Stimulated activated CD8-positive, alpha-beta memory T cell treated with anti-CD3 and anti-CD28 coated beads, Interleukin-4, amount 100 ng/mL, for 4 hours (primary cell): ENCODE results near the gene TMEM53.

Source experiments
- DNase-seq, 2 donors: peaks; one replicate each; pipeline ENCODE4 v3.0.0-alpha.2; 2020; ENCODE audit warnings: low read depth in 2 of 2, low spot score in 1 of 2

Gene TMEM53

DNA sequence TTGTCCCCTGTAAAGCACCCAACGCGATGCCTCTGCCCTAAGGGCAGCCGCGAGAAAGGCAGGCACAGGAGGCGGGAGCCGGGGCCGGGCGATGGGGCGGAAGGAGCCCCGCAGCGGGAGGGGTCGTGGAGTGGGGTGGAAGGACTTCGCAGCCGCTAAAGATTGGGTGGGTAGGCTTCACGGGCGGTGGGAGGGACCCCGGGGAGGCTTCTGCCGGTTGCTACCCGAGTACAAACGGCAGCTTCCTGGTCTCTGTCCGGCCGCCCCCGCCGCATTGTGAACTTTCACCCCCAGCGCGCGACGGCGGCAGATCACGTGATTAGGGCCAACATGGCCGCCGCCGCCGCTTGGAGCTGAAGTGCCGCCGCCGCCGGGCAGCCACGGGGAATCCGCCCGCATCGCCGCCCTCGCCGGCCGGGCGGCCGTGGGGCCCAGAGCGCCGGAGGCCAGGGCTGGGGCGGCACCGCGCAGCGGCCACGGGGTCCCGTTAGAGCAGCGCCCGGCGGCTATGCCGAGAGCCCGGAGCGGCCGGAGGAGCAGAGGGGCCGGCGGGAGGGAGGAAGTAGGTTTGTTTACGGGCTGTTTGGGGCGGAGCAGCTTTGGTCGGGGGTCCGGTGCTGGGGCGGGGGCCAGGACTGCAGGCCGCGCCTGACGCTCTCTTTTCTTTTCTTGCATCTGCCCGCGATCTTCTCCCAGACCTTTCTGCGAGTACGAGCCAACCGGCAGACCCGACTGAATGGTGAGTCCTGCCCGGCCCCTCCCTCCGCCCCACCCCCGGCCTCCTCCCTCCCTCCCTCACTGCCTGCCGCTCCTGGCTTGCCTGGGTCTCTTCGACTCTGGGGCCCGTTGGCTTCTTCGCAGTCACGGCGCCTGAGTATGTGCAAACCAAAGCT lies 42.4 kb downstream of the TMEM53 start:
- DNase-seq = peak; percentile 78 to 84

DNA sequence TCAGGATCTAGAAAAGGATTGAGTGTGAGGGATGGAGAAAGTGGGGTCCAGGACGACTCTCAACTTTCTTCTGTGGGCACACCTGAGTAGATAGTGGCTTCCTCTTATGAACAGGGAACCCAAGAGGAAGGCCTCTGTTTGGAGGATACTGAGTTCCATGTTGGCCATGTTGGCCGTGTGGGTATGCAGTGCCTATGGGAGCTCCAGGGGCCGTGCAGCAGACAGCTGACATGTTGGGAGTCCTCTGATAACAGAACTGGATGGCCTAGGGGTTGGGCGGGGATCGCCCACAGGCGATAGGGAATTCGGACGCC lies 43.0 kb downstream of the TMEM53 start:
- DNase-seq = no peak

DNA sequence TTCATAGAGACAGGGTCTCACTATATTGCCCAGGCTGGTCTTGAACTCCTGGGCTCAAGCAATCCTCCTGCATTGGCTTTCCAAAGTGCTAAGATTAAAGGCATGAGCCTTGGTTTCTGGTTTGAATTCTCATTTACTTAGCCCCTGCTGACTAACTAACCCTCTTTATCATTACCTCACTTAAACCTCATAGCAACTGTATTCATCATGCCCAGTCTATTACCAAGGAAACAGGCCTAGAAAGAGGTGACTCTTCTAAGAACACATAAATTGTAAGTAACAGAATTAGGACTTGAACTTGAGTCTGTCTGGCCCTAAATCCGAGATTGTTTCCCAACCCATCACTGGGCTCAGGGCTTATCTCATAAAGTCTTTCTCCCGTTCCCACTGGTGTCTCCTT lies 44.2 kb downstream of the TMEM53 start:
- no peak for DNase-seq

DNA sequence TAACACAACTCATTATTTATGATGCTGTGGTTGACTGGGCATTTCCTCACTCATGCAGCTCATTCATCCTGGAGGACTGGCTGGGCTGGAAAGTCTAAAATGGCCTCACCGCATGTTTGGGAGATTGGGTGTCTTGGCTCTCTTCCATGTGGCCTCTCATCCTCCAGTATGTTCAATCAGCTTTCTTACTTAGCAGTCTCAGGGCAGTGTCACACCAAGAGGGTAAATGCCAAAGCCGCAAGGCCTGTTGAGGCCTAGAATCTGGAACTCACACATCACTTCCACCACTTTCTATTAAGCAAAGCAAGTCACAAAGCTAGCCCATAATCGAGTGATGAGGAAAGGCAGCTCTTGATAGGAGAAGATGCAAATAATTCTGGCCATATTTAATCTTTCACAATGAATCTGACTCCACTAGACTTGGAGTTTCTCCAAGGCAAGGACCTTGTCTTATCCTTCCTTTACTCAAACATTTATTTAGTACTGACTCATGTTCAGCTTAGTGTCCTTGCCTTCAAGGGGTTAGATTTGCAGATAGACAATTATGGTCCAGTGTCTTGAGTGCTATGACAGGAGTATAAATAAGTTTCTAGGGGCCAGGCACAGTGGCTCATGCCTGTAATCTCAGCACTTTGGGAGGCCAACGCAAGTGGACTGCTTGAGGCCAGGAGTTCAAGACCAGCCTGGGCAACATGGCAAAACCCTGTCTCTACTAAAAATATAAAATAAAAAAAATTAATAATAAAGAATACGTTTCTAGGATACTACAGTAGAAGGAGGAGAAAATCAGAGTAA lies 45.1 kb downstream of the TMEM53 start:
- no peak for DNase-seq

DNA sequence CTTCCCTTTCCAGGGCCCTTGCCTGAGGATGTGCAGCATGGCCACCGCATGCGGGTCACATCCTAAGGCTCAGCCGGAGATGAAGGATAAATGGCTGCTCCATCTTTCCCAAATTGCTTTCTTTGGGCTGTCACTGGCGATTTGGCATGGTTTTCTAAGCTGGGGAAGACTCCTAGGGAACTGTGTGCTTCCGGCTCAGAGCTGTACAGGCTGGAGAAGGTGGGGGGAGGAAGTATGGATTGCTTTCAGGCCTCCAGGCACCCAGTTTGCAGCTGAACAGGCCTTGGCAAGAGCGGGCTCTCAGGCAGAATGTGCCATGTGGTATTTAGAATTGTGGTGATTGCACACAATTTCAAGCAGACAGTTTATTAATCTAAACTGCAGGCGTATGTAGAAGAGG lies 48.9 kb downstream of the TMEM53 start:
- no peak for DNase-seq

DNA sequence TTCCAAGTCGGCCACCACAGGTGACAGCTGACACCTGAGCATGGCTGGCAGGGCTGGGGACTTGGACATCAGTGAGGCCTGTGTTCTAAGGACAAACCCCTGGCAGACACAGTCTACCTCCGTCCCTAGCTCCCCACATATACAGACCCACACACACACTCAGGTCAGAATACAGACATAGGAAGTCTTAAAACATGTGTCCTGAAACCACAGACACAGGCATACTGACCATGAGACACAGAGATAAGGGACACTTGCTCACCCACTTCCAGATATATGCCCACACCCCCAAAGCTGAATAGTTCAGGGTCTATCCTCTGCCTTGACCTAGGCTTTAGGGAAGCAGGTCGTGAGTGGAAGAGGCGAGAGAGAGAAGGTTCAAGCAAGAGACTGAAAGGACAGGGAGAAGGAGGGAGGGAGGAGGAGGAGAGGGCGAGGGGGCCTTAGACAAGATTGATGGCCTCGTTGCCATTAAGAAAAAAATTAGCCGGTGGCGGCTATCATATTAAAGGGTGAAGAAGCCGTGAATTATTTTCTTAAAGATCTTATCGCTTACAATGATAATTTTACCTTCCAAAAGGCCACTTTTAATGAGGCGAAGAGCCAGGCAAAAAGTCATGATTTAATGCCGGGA lies 49.9 kb downstream of the TMEM53 start:
- no peak for DNase-seq

DNA sequence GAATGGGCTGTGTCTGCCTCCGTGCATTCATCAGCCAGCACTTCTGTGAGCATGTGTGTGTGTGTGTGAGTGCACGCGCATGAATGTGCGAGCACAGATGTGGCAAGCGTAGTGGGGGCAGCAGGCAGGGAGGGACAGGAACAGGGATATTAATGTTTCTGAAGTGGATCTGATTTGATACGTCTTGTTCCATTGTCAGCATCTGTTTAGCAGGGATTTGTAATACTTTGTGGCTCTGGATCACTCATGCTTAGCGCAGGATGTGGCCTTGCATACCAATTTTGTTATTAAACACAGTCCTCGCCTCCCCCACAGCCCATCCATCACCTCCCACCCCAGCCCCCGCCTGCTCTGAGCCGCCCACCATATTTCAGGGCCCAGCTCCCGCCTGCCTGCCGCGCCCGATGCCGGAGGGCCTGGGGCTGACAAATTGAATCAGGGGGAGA lies 52.4 kb downstream of the TMEM53 start:
- DNase-seq = no peak

DNA sequence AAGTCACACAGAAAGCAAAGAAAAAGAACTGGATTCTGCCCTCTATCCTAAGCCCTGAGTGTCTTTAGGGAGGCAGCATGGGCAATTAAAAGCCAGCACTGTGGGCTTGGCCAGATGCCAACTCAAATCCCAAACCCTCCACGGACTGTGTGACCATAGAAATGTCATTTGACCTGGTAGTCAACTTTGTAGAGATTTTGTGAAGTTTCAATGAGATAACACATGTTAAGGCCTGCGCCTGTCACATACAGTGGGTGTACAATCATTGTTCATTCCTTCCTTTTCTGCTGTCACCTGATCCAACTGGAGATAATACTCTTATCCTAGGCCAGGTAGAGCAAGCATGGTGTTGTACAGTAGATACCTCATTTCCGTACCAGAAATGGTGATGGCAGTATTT lies 54.2 kb downstream of the TMEM53 start:
- no peak for DNase-seq

DNA sequence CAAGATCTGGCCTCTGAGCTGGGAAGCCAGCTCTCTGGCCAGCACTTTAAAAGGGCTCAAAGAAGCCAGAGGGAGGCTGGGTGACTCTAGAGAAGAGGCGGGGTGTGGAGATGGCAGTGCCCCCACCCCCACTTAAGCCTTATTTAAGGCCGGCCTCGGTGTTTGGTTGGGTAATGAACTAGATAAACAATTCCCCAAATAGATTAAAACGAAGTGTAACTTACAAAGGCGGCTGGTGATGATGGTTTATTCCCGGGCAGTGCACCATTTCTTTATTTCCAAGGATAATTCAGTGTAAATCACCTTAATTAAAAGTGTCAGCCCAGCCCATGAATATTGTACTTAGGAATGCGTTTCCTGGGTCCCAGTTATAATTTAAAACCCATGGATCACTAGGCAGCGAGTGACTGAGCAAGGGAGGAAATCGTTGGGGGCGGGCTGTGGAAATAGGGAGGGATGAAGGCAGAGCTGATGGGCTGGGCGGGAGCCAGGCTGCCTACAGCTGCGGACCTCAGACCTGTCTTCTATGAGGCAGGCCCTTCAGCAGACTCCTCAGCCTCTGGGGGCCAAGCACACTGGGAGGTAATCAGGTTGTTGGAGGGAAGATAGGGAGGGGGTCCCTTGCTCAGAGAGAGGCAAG lies 54.9 kb downstream of the TMEM53 start:
- DNase-seq = no peak

DNA sequence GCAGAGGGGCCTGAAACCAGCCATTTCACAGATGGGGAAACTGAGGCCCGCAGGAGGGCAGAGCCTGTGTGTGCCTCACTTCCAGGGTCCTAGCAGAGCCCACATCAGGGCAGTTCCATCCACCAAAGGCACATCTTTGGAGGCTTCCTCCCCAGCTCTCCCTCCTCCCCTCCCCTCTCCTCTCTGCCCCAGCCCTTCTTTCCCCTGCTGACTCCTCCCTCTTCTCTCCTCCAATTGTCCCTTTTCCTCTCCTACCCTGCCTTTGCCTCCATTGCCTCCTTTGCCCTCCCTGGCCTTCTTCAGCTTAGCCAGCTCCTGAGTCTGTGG lies 56.6 kb downstream of the TMEM53 start:
- DNase-seq = no peak

DNA sequence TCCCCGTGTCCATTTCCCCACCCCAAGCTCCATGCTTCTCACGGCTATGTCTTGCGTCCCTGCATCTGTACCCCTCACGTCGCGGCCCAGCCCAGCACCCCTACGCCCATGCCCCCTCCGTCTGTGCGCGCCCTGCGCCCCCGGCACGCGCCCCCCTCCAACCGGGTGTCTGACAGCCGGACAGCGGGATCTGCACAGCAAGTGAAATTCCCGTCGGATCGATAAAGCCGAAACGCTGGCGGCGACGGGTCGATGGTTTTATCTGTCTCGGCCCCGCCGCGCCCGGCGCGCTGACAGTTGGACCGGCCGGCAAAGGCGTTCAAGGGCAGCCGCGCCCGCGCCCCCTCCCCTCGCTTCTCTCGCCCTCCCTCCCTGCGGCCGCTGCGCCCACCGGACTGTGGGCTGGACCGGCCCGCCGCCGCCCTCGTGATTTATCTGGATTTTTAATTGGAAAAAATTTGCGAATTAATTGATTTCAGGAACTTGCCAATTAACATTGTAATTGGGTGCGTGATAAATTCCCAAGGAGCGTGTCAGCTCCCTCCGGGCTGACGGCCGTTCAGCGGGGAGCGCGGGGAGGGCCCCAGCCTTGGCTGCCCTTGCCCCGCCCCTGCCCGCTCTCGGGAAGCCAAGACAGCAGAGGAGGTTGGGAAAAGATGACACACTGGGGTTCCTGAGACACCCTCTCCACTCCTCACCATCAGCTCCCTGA lies 57.1 kb downstream of the TMEM53 start:
- DNase-seq = no peak

DNA sequence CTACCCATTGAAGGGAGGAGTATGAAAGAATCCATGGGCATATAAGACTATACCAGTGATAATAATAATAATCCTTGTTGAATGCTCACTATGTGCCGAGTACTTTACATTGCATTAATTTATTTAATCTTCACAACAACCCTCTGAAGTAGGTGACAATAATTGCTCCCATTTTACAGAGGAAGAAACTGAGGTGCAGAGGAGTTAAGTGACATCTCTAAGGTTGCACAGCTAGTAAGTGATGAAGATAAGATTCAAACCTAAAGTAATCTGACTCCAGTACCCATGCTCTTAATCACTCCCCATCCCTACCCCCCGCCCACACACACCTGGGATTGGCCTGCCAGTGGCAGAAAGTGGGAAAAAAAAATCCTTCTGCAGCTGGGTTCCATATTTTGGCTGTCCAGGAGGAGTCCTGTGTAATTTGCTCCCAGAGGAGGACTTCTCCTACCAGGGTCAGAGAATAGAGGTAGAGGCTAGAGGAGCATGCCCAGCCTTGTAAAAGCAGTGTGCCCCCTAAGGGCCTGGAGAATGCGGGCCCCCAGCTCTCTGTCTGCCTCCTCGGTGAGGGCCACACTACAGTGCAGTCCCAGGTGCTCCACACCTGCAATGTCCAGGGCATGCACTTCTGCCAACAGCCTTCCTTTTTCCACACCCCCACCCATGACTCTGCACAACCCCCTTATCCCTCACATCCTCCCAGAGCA lies 57.8 kb downstream of the TMEM53 start:
- DNase-seq = no peak

DNA sequence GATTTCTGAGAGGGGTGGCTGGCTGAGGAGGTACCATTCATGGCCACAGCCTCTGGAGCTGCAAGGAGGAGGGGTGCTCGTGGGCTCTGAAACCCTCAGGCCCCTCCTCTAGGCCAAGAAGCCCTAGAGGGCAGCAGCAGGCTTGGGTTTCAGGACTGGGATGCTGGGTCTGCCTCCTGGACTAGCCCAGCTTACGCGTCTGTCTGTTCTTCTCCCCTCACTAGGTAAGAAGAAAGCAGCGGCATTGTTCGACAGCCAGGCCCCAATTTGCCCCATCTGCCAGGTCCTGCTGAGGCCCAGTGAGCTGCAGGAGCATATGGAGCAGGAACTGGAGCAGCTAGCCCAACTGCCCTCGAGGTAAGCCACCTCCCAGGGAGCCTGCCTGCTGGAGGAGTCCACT lies 60.3 kb downstream of the TMEM53 start:
- no peak for DNase-seq

DNA sequence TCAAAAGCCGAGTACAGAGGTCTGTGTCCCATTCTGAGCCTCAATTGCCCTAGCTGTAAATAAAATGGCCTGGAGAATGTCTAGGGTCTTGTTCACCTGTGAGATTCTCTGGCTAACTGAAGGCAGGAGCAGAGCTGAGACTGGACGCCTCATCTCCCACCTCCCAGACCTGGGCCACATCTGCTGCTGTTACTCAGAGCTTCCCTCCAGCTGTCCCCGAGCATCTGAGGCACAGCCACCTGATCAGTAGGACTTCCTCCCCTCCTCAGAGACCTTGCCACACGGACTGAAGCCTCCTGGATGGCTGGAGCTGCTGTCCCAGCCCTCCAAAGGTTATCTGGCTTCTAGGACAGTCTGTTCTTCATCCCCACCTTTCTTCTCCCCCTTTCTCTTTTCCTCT lies 62.4 kb downstream of the TMEM53 start:
- DNase-seq = no peak

DNA sequence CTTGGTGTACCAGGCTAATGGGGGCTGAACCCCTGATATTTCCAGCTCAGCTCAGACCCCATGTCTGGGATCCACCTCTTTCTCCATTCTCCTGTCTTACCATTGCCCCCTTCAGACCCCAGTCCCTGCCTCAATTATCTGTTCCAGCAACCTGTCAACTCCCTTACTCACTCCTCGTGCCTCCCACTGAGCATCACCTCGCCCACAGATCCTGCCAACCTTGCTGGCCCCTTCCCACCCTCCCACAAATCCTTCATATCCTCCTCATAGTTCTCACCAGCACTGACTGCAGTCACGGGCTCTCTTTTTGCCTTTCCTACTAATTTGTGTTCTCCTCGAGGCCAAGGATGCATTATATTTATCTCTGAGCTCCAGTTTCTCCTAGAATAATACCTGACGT lies 62.9 kb downstream of the TMEM53 start:
- no peak for DNase-seq

DNA sequence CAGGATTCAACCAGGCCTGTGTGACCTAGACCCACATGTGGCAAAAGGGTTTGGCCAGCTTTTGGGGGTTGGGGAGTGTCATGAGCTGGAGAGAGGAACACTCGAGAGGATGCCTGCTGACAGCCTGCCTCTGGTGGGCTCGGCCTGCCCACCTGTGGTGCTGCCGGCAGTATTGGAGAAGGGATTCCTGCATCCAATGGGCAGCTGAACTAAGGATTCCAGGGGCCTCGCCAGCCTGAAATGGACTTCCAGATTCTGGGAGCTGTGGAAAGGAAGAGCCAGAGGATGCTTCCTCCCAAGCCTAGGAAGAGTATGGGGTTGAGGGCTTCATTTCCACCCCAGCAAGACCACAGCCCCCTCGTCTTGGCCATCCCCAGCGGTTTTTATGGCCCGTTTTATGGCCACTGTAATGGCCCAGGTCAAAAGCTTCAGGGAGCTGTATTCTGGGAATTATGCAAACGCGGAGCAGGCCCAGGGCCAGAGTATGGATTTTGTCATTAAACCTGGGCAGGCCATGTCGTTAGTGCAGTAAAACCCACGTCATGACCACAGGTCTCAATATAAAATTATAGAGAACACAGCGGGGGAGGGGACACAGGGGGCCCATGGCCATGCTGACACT lies 63.6 kb downstream of the TMEM53 start:
- DNase-seq = no peak

DNA sequence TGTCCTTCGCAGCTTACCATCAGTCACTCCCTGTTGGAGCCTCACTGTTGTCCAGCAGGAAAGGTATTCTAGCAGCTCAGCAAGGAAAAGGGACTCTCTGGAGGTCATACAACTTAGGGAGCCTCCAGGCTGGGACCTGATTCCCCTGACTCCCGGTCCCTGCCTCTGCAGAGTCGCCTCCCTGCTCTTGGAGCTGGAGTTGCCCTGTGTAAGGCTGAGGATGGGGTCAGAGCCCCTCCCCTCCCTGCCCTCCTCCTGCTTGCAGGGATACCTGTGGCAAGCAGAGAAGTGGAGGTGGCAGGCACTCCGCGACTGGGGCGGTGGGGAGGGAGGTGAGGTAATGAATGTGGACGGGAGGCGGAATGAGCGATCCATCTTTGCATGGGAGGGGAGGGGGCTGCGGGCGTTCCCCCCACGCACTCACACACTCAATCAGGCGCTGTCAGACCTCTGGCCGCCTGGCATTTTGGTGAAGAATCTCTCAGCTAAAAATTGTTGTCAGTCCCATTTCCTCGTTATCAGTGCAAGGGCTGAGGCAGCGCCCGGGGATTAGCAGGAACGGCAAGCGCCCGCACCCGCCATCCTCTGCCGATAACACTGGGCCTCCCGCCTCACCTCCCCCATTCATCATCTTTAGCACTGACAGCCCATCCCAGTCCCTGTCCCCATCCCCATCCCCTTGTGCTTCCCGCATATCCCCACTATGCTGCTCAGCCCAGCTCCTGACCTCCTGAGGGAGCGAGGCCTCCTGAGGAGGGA lies 64.3 kb downstream of the TMEM53 start:
- no peak for DNase-seq

DNA sequence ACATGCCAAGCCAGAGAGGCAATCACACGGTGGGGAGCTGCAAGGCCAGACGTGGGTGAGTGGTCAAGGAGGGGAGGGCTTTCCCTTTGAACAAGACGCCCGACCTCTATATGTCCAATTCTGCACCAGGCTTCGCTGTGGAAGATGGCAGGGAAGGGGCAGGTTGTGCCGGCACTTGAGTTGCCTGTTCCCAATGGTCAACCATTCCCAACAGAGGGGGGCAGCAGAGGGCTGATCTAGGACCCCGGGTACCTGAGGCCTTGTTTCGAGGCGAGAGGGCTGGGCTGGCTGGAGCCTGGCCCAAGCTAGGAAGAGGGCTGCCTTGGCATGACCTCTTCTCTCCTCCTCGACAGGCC lies 64.9 kb downstream of the TMEM53 start:
- DNase-seq = no peak

DNA sequence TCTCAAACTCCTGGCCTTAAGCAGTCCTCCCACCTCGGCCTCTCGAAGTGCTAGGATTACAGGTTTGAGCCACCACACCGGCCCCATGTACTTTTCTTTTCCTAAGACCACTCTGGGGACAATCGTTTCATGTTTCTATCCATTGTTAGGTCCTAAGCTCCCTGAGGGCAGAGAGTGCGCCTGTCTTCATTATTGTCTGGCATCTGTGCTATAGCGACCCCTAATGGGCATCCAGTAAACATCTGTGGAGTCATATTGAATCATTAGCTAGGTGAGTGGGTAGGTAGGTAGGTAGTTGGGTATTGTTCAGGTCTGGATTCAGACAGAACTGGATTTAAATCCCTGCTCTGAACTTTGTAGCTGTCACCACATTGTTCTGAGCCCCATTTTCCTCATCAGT lies 66.1 kb downstream of the TMEM53 start:
- no peak for DNase-seq
